MV-4-11 (cell line): ENCODE results near the gene TCF7L1.
A peak's percentile ranks its signal among the peaks of the same experiment; 100 is the strongest.

Source experiments
- DNase-seq: peaks from one replicate; lab custom pipeline; 2025; lab: John Stamatoyannopoulos, UW

The TCF7L1 gene

DNA sequence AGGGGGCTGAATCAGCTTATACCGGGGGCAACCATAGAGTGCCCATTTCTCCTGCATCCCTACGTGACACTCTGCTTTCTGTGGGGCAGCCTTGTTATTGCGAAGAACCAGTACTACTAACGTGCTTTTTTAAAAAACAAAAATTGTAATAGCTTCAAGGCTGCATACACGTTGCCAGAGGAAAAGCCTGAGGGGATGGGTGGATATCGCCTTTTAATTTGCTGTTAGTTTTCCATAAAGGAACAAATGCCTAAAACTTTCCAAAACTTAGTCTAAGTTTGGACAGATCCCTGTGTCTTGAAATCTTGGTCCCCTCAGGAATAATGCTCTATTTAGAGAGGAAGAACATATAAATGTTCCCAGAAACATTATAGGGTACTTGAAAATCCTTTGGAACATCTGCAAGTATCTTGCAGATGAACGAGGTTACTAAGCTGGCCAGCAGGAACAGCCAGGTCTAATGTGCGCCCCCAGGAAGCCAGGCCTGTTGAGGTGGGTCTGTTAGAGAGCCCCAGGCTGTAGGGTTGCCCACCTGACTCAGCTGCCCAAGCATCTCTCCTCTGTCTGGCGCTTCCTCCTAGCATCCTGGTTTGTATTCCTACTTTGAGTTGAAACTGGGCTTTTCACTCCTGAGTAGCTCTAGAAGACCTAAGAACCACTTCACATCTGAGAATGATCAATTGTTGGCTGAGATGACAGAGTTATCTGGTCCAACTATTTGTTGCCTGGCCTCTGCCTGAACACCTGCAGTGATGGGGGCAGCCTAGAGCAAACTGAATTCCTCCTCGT lies 97.7 kb downstream of the TCF7L1 start:
- no peak for DNase-seq

- DNase-seq, result no peak
Observed at GRCh38 chr2:85231468-85231805, 98.2 kb downstream of the TCF7L1 start.

- no peak for DNase-seq
Observed at GRCh38 chr2:85231952-85232351, 98.8 kb downstream of the TCF7L1 start.

- DNase-seq, result no peak
Observed at GRCh38 chr2:85234868-85235267, 101.7 kb downstream of the TCF7L1 start.

DNA sequence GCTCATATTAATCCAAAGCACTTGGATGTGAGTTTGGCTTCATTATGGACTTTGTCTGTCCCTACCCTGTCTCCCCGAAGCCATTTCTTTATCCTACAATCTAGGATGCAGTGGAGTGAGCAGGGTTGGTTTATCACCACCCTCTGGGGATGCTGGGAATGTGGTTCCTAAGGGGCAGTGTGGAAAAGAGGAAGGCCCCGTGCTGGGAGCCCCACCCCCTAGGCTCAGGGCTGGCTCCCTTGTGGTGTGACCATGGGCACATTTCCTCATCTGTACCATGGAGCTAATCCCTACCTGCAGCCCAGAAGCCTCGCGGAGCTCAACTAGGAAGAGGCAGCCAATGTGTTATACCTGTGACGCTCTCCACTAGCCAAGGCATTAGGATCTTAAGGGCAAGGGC lies 102.1 kb downstream of the TCF7L1 start:
- DNase-seq, result no peak

GRCh38 chr2:85236084-85236483 lies 102.9 kb downstream of the TCF7L1 start:
- DNase-seq, result no peak

- no peak for DNase-seq
Observed at GRCh38 chr2:85237849-85238565, 104.8 kb downstream of the TCF7L1 start.

DNA sequence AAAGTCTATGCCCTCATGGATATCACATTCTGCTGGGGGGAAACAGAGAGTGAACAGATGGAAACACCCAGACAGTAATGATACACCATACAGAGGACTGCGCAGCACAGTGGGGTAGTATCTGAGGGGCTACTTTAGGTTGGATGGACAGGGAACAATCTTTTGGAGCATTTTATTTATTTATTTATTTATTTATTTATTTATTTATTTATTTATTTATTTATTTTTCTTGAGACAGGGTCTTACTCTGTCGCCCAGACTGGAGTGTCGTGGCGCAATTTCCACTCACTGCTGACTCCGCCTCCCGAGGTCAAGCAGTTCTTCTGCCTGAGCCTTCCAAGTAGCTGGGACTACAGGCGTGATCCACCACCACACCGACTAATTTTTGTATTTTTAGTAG lies 105.4 kb downstream of the TCF7L1 start:
- no peak for DNase-seq

DNA sequence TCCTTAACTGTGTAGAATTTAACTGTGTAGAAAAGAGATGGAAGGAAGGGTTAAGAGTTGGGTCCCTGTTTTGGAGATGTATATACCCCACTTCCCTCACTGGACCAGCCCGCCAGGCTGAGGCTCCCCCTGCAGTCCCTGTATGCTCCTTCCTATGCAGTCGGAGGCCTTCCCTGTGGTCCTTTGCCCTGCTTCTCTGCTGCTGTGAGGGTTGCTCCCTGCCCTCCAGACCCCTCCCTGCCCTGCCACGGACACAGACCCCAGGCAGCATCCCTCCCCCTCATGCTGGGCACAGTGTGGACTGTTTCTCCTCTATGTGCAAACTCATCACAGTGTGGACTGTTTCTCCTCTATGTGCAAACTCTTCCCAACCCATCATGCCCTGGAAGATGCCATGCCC lies 105.9 kb downstream of the TCF7L1 start:
- DNase-seq, result no peak

DNA sequence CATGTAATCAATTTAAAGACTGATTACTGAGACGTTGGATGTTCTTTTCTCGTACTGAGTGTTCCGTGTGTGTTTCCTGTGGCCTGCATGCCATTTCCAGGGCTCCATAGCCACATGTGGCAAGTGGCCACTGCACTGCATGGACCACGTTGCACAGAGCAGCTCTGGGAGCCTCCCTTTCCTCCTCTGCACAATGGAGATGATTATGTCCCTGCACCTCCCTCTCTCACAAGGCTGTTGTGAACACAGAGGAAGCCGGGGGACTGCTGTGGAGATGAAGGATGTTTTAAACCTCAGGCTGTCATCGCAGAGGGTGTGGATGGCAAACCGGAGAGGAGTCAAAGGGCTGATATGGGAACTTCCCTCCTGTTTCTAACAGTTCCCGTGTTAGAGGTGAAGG lies 106.9 kb downstream of the TCF7L1 start:
- no peak for DNase-seq

GRCh38 chr2:85242321-85242720 lies 109.1 kb downstream of the TCF7L1 start:
- no peak for DNase-seq

GRCh38 chr2:85243101-85244072 lies 110.2 kb downstream of the TCF7L1 start:
- peak; percentile 17 for DNase-seq

DNA sequence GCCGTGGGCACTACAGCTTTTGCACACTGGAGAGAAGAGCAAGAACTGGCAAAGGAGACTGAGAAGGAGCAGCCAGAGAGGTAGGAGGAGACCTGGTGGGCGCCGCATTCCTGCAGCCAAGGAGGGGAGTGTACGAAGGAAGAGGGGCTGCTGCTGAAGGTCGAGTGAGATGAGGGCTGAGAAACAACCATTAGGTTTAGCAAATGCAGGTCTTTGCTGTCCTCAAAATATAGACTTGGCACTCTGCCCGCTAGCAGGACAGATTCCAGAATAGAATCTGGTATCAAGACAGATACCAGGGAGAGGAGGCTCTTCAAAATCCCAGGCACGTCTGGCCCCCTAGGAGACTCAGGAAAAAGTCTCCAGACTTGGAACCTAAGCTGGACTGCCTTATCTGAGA lies 111.6 kb downstream of the TCF7L1 start:
- no peak for DNase-seq

DNA sequence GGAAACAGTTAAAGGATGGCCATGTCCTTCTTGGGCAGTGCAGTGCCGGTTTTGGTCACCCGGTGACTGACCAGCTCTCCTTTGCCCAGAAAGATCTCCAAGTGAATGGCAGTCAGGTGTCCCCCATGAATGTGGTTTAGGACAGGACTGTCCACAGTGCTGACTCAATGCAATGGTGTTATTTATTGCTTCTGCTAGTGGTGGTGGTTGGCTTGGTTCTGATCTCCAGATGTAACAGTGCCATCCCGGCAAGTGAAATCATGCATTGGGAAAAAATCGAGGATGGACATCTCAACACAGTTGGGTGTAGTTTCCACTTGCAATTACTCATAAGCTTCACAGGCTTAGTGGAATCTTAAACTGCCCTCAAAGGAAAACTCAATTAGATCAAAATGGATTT lies 112.7 kb downstream of the TCF7L1 start:
- no peak for DNase-seq

- no peak for DNase-seq
Observed at GRCh38 chr2:85246348-85246747, 113.2 kb downstream of the TCF7L1 start.

- no peak for DNase-seq
Observed at GRCh38 chr2:85247610-85248009, 114.4 kb downstream of the TCF7L1 start.

DNA sequence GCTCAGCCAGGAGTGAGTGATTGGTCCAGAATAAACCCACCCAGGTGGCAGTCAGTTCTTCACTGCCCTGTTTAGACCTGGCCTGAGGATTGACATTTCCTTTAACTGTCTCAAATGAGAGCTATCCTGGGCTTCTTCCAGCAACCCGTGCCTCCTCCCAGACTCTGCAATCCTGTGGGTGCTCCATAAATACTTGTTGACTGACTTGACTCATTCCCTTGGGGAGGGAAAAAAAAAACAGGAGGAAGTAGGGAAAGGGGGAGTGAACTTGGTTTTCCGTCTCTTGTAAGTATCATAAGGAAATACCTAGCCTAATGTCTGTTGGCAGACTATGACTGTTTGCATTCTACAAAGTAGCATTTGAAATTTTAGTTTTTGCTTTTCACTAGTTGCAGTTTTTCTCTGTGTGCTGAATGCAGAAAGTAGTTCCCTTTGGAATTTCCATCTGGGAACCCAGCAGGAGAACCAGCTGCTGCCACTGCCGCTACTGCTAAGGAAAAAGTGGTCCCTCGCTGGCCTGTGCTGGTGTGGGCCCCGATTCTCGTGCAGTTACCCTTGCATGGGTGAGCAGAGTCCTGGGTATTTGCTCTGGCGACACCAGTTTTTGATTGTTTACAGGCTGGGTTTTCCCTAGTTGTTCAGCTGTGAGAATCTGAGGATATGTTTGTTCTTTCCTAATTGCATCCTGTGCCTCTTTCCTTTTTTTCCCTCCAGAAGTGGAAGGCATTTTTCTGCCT lies 115.7 kb downstream of the TCF7L1 start:
- DNase-seq, result no peak

- DNase-seq, result no peak
Observed at GRCh38 chr2:85250045-85250444, 116.9 kb downstream of the TCF7L1 start.

- no peak for DNase-seq
Observed at GRCh38 chr2:85251070-85251616, 118.0 kb downstream of the TCF7L1 start.

- no peak for DNase-seq
Observed at GRCh38 chr2:85253890-85254289, 120.7 kb downstream of the TCF7L1 start.

DNA sequence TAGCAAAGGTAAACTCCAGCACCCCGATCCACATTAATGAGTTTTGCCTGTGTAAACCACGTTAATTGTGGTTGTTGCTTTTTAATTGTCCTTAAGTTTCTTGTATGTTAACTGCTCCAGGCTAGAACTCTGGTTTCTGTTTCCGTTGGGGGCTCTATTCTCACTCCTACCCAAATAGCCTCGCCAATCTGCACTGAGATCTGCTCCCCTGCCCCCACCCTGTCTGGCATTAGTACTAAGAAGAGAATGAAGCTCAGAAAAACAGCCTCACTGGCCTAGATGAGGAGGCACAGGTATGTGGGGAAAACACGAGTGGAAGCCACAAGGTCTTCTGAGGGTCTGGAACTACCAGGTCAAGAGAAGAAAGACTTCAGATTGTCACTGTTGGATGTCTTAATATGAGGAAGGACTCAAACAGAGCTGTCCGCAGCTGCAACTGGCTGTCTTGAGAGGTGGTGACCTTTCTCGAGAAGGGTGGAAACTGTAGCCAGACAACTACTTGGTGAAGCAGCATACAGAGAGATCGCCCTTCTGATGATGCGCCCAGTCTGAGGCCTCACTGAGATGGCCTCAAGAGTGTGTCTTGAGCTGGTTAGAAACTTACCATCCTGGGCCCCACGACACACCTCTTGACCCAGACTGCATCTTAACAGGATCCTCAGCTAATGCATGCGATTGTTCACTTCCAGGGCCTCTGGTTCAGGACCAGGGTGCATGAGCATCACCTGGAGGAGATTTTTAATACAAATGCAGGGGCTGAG lies 121.5 kb downstream of the TCF7L1 start:
- no peak for DNase-seq
